Stimulated activated CD4-positive, alpha-beta T cell treated with anti-CD3 and anti-CD28 coated beads, Interleukin-12 subunit alpha, Interleukin-12 subunit beta, amount 100 ng/mL, for 4 hours (primary cell): Measurements from ENCODE around the gene TIMM23B.
"Not testable (repeated sequence)": the region's sequence is repeated elsewhere in the genome, so short reads cannot be mapped to it uniquely, and the experiment has no call there.

Experiments used
- DNase-seq: peaks from one replicate; pipeline ENCODE4 v3.0.0-alpha.2; 2020

Gene TIMM23B, protein sequence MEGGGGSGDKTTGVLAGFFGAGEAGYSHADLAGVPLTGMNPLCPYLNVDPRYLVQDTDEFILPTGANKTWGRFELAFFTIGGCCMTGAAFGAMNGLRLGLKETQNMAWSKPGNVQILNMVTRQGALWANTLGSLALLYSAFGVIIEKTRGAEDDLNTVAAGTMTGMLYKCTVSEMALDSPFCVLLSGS

DNA sequence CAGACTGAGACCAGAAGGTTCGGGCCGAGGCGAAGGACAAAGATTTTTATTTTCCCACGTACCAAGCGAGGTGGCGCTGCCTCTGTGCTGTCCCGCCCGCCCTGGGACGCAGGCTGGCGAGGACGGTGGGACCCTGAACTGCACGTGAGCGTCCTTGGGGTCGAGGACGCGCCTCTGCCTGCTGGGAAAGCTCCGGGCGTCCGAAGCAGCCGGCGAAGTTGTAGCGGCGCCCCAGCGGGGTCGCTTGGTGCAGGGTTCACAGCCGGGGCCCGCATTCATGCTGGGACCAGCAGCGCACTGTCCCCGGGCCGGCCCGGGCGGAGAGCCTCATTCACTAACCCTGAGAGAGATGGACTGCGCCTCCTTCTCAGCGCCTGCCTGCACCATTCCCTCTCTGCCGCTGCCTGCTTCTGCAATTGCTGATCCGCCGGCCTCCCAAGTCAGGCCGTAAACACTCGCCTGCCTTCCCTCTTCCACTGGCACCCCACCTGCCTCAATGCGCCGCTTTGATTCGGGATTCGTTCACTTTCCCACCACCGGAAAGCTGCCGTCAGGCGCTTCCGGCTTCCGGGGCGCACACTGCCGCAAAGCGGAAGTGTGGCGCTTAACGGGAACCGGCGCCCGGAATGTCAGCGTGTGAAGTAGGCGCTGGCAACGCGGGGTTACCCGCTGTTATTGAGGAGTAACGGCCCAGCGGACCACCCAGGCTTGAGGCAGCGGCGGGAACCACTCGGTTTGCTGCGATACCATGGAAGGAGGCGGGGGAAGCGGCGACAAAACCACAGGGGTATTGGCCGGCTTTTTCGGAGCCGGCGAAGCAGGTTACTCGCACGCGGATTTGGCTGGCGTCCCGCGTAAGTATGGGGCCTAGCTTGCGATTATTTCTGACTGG lies at the start of gene TIMM23B, which contains the start of gene PARG:
TSS of gene TIMM23B (plus strand) at position 607 of the 892 bp plus-strand sequence. CDS start at position 749, 142 bp downstream.
TSS of gene PARG (minus strand) at position 581 of the 892 bp plus-strand sequence. CDS start at position 279, 302 bp downstream.
- DNase-seq = peak; percentile 73

DNA sequence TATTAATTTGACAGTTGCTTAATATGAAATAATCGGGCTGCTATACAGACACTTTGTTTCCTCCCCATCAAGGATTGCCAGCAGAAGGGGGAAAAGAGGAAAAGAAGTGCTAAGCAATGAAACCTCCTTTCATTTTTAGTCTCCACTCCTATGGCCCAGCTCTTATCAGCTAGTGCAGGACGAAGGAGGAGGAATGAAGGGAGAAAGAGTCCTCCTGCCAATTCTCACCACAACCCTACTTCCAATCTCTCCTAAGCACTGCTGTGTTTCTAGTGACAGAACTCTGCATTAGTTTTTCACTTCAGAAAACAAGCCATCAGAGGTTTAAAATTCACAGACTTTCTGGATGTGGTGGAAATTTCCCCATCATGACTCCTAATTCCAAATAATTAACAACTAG lies 41.9 kb upstream of the TIMM23B start:
- not testable (repeated sequence) for DNase-seq

DNA sequence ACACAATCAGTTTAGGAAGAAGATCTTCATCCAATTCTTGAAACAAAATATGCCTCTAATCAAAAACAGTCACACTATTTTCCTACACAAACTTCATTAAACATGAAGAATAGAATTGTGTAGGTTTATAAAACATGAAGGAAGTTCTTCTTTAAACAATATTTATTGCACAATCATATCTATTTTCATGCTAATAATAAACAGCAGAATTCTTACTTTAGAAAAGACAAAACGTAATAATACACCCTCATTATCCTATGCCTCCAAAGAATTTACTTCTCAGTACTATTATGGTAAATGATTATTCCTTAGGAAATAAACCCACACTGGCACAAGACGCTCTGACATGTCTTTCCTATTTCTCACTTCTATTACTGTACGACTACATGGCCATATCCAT lies 41.4 kb upstream of the TIMM23B start:
- DNase-seq = not testable (repeated sequence)

DNA sequence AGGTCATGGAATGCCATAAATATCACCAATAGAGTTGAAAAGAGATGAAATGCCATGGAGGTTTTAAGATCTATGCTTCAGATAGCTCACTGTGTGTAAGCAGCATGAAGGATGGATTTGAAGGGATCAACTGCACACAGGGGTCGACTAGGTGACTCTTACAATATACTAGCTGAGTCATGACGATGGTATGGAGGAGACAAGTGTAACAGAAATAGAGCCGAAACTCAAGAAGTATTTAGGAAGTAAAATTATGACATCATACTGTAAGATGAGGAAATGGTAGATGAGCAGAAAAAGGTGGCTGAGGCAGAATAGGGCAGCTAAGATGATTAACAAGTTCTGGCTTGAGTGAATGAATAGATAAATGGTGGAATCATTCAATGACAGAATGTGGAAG lies 38.0 kb upstream of the TIMM23B start:
- not testable (repeated sequence) for DNase-seq

DNA sequence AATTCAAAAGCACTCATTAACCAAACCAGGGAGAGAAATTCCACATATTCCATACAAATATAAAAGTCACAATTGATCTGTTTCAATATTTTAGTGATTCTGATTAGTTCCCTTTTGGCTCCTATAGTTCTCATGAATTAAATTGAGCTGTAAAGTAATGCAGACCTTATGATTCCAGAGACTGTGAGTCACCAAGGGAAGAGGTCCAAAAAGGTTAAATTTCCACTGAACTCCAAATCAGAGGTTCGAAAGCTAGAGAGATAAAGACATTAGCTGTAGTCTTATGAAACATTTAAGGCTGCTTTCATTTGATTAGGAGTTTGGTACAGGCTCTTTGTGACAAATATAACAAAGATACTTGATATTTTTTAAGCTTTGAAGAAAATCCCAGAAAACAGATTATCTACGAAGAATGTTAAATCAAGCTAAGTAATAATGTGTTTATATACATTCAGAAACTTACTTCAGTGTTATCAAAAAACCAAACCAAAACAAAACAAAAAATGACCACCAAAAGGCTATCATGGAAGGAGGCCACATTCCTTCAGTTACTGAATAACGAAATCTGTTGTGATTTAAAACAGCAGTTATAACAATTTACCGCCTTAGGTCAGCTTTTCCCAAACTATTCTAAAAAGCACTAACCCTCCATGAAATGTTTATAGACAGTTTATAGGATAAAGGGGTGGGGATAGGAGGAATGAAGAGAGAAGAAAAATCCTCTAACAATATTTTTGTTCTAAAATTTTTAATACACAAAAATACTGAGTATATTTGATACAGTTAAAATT lies 33.4 kb upstream of the TIMM23B start:
- not testable (repeated sequence) for DNase-seq

DNA sequence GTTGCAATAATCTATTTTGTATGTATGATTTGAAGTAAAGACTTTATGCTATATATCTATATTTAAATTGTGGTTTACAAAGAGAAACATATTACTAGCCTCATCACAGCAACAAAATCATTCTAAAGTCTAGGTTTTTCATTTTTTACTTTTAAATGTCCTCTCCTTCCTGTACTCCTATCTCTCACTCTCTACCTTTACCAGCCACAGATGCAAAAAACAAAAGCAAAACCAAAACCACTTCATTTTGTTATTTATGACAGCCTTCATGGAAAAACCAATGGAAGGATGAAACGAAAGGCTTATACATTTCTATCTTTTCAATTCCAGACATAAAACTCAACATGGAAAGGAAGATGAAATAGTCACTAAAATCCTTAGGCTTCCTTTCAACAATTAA lies 31.6 kb upstream of the TIMM23B start:
- not testable (repeated sequence) for DNase-seq

DNA sequence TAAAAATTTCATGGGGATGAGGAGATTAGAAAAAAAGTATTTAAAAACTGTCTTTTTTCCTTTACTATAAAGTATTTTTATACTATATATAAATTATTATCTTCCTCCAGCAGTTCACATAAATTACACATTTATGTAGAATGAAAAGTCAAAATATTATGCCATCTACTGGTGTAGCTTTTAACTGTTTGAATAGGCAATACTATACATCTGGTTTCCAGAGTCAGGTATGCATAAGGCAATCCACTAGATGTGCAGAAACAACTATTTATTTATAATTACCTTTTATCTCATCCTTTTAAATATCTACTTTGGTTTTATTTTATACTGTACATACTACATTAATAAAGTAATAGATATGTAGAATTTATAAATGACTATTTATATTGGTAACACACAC lies 25.4 kb upstream of the TIMM23B start:
- not testable (repeated sequence) for DNase-seq

DNA sequence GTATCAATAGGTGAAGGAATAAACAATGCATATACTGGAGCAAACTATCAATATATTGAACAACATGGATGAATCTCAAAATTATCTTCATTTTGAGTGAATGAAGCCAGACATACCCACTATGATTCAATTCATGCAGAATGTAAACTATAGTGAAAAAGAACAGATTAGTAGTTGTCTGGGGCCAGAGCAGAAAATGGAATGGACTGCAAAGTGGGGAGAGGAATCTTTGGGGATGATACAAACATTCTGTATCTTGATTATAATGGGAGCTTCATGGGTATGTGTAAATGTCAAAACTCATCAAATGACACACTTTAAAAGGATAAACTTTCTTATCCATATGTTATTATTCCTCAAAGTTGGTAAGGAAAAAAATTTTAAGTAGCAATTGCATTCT lies 23.9 kb upstream of the TIMM23B start:
- DNase-seq = not testable (repeated sequence)

DNA sequence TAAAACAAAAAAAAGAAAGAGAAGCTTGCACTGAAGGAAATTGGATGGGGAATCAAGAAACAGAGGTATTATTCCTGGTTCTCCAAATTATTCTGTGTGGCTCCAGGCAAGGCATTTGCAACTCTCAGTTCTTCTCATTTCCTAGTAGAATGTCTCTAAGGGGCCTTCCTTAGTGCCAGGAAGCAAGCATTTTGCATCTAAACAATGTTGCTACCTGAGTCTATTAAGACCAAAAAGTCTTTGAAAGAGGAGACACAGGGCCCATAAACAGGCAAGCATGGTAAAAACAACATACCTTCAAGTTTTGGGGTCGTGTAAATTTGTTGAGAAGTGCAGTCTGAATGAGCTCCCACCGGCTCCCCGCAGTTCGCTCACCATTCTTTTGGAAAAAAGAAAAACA lies 19.8 kb upstream of the TIMM23B start:
- DNase-seq = not testable (repeated sequence)

DNA sequence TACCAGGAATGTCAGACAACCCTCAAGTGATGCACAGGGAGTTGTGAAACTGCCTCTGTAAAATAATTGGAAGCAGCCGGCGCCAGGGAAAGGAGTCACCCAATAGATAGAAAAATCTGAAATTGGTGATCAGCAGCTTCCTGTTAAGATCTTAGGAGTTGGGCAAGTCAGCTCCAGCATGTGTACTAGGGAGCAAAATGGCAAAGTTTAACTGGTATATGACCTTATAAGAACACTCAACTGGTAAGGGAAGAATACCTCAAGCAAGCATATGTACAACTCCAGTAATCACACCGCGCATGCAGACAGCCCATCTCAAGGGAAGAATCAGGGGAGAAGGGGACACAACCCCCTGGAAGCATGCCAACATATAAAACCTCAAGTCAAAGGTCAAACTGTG lies 18.3 kb upstream of the TIMM23B start:
- not testable (repeated sequence) for DNase-seq

DNA sequence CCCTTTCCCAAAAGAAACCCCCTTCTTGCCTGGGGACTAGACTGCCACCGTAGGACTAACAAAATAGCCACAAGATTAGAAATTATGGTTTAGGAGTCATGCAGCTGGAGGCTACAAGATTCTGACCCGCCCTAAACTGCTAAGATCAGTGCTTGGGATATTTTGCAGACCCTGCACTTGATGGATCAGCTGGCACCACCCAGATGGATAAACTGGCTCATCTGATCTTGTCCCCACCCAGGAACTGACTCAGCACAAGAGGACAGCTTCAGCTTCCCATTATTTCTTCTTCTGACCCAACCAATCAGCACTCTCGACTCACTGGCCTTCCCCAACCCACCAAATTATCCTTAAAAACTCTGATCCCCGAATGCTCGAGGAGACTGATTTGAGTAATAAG lies 10.6 kb upstream of the TIMM23B start:
- not testable (repeated sequence) for DNase-seq

DNA sequence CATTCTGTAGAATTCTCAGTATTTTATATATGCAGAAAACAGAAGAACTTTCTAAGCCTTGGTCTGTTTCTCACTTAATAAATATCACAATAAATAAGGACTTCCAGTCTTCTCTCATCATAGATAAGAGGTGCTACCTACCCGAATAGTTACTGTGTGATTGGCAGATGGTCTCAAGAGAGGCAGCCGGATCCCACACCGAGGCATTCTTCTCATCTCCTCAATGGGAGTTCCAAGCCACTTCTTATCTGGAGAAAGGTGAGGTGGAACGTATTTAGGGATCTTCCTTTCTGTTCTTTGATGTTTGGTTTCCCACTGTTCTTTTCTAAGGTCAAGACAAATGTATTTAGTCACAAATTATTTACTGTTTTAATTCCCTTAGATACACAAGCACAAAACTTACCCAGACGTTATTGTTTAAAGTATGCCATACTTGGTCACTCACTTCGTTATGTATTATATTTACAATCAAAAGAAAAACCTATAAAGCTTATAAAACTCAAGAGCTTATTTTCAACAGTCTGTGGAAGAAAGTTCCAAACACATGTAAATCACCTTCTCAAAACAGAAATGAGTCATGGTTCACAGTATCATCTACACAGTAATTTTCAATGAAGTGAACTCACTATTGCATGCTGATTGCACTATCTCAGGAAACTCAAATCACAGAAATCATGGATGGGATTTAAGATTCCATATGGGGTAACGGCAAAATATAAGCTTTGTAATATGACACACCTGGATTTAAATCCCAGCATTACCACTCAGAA lies 9.7 kb upstream of the TIMM23B start:
- not testable (repeated sequence) for DNase-seq

DNA sequence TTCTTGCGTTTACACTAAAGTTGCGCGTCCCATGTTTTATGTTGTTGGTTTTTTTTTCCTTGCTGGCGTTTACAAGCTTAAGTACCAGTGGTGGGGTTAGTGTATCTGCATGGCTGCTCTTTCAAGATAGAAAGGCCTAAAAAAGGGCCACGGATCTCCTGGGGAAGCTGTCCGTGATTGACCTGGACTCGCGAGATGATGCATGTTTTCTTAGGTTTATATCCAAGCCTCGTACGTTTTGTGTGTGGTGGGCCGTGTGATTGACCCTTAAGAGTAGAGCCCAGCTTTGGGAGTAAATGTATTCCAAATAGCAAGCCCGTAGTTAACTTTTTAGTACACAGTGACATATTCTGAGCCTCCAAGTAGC lies 469 bp downstream of the TIMM23B start:
- not testable (repeated sequence) for DNase-seq

DNA sequence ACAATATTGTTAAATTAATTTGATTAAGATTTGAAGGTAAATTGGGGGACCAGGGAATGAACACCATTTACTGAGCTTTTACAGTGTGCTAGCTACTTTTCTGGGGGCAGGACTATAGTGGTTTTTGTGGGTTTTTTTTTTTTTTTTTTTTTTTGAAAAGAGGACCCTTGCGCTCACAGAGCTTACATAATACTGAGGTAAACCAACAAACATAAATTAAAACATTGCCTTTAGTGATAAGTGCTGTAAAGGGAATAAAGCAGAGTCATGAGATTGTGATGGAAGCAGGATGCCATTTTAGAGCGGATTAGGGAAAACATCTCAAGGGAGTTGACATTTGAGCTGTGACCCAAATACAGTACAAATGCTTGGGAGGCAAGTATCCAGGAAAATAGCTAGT lies 1.8 kb downstream of the TIMM23B start:
- DNase-seq = not testable (repeated sequence)

DNA sequence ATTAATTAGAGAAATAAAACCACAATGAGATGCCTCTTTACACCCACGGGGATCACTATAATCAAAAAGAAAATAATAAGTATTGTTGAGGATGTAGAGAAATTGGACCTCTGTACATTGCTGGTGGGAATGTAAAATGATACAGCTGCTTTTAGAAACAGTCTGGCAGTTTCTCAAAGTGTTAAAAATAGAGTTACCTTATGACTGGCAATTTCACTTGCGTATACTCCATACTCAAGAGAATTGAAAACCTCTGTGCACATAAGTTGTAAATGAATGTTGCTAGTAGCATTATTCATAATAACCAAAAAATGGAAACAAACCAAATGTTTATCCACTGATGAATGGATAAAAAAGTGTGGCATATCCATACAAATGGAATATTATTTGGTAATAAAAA lies 6.3 kb downstream of the TIMM23B start:
- DNase-seq = not testable (repeated sequence)

DNA sequence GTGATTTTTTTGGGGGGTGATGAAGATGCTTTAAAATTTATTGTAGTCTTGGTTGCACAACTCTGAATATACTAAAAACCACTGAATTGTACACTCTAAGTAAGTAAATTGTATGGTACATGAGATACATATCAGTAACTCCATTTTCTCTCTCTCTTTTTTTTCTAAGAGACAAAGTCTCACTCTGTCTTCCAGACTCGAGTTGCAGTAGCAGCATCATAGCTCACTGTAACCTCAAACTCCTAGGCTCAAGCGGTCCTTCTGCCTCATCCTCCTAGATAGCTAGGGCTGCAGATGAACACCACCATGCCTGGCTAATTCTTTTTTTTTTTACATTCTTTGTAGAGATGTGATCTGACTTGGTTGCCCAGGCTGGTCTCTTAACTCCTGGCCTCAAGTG lies 6.9 kb downstream of the TIMM23B start:
- DNase-seq = not testable (repeated sequence)

DNA sequence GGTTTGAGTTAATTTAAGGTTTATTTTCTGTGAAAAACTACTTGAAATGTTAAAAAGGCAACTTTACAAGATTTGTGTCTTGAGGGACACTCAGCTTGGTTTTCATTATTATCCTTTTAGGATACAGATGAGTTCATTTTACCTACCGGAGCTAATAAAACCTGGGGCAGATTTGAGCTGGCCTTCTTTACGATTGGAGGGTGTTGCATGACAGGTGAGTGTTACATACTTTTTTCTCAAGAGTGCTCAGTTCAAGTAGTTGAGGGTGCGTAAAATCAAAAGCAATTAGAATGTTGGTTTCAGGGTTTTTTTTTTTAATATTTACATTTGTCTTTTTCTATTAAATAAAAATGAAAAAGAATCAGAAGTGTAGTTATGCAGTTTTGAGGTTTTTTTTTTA lies 10.2 kb downstream of the TIMM23B start:
- not testable (repeated sequence) for DNase-seq

DNA sequence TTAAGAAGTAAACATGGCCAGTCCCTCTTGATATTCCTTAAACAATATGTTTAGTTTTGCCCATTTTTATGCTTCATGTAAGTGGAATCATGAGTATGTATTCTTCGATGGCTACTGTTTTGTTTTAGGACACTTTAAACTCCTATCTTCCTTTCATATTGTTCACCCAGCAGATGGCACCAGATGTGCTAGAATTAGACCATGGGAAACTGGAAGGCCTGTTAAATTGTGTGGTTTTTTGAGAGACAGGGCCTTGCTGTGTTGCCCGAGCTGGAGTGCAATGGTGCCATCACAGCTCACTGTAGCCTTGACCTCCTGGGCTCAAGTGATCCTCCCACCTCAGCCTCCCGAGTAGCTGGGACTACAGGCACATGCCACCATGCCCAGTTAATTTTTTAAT lies 11.3 kb downstream of the TIMM23B start:
- DNase-seq = not testable (repeated sequence)

DNA sequence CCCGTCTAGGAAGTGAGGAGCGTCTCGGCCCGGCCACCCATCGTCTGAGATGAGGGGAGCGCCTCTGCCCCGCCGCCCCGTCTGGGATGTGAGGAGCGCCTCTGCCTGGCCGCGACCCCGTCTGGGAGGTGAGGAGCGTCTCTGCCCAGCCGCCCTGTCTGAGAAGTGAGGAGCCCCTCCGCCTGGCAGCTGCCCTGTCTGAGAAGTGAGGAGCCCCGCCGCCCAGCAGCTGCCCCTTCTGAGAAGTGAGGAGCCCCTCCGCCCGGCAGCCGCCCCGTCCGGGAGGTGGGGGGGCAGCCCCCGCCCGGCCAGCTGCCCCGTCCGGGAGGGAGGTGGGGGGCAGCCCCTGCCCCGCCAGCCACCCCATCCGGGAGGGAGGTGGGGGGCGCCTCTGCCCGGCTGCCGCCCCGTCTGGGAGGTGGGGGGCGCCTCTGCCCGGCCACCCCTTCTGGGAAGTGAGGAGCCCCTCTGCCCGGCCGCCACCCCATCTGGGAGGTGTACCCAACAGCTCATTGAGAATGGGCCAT lies 28.5 kb downstream of the TIMM23B start:
- DNase-seq = not testable (repeated sequence)

DNA sequence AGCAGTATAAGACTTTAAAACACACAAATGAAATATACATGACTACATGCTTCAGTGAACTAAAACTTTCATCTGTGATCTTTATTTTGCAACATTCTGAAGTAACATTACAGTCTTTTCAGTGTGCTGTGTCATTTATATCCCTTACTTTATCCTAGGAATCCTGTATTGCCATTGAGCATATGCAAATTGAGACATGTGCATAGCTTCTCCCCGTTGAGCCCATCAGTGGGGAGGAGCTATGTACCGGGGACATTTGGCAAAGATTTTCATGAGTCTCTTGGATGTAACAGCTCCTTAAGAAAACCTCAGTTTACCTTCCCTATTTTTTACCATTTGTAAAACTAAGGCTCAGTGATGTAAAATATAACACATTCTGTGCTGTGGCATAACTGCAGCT lies 29.6 kb downstream of the TIMM23B start:
- not testable (repeated sequence) for DNase-seq

DNA sequence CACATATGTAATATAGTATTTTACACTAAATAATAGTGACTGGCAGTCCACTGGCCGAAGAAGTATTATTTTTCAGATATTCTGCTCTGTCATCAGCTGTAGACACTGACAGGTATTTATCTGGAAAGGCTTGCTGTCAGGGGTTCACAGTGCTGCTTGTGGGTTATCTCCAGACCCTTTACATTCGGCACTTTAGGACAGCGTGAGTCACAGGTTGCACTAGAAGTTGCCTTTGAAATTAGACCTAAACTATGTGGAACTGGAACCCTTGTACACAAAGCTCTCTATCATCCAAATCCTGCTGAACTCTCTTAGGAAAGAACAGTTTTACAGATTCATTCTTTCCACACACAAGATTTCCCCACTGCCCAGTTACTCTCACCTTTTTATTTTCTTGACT lies 30.2 kb downstream of the TIMM23B start:
- not testable (repeated sequence) for DNase-seq

DNA sequence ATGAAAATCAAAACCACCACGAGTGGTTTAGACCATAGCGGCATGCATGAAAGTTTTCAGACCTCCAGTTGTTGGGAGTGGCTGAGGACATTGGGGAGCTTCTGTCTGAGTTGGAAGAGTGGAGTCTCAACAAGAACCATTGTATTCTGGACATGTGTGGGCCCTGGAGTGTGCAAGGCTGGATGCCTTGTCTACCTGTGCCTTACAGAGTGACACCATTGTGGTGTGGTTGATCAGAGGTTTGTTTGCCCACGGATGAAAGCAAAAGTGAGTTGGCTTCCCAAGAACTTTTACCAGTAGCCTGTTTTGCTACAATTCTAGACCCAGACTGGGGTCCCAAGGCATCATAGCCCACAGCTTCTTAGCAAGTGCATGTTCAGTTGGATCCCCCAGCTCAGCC lies 35.9 kb downstream of the TIMM23B start:
- DNase-seq = not testable (repeated sequence)
